ENCODE data around the gene KLK2. TPM values are rescaled to one million over a fixed set of nuclear protein-coding genes. Genes with fewer than 3 reads are reported as not detected.

The KLK2 gene
- total and polyA plus RNA-seq, 2 of the 4 experiments (the other 2 are of a cell fraction), result not detected

GRCh38 chr19:50854636-50855410, 18.4 kb upstream of the KLK2 start, which contains the start of gene KLK3:
TSS of gene KLK3 (plus strand) at chr19:50854915. CDS start at chr19:50854956, 41 bp downstream.
- Histone ChIP-seq H2AFZ (replicated peaks; ENCODE audit: low read length, poor library complexity) (no peak within 1 kb of the TSS), H3K79me1 (ENCODE audit: low read depth in 1 of 2, low read length in 2 of 2) (no peaks in the 10 kb centered on the region), H3K9me1 (ENCODE audit: insufficient read depth, low read length) (no peaks in the 10 kb centered on the region), H4K91ac (ENCODE audit: insufficient read depth, low read depth, low read length) (no peak within 1 kb of the TSS), H3K9ac (ENCODE audit: low read depth, low read length) (no peak within 1 kb of the TSS), H2BK5ac (ENCODE audit: low read depth, low read length, poor library complexity, severe bottlenecking) (no peak within 1 kb of the TSS), H2BK120ac (ENCODE audit: low read depth, low read length) (no peak within 1 kb of the TSS), H2AK9ac (replicated peaks; ENCODE audit: low read depth, low read length, poor library complexity) (peak within 1 kb of the TSS; percentile 55), H3K4ac (ENCODE audit: low read depth, low read length) (no peak within 1 kb of the TSS), H3K56ac (ENCODE audit: extremely low read depth, insufficient read depth, low read length) (no peak within 1 kb of the TSS), H3K4me3 (ENCODE audit: insufficient read depth, low read depth, low read length) (no peak within 1 kb of the TSS), H3K9me3 (ENCODE audit: control insufficient read depth, insufficient read depth, low read length) (no peaks in the 10 kb centered on the region), H3K36me3 (ENCODE audit: control insufficient read depth, insufficient read depth, low read length) (no peaks in the 10 kb centered on the region), H3K23ac (ENCODE audit: low read depth, low read length) (no peak within 1 kb of the TSS), H3K14ac (replicated peaks; ENCODE audit: low read depth, low read length) (no peak within 1 kb of the TSS), H3K27me3 (ENCODE audit: control insufficient read depth, insufficient read depth, low read length) (peaks cover 4% of the 10 kb centered on the region; the same call in 1 of the 2 replicates), H3K4me2 (ENCODE audit: low read depth, low read length) (no peak within 1 kb of the TSS), H3K18ac (ENCODE audit: low read depth, low read length) (no peak within 1 kb of the TSS), H4K5ac (ENCODE audit: low read depth, low read length) (no peak within 1 kb of the TSS), H4K20me1 (ENCODE audit: insufficient read depth, low read length) (no peaks in the 10 kb centered on the region), H3K27ac (ENCODE audit: insufficient read depth, low read length) (no peak within 1 kb of the TSS), H3K4me1 (ENCODE audit: control insufficient read depth, insufficient read depth, low read length) (no peaks in the 10 kb centered on the region), H2AK5ac (ENCODE audit: low read depth, low read length) (no peak within 1 kb of the TSS), H2BK15ac (ENCODE audit: low read depth, low read length) (no peak within 1 kb of the TSS), H2BK20ac (ENCODE audit: low read depth, low read length) (no peak within 1 kb of the TSS), H4K8ac (ENCODE audit: low read depth in 2 of 2, low read length in 2 of 2) (no peak within 1 kb of the TSS)
- dilution Hi-C loops (cut with HindIII; ENCODE audit: low sequenced_read_pairs, unreplicated experiment) (no loop called here), in situ Hi-C loops (cut with MboI; ENCODE audit: low sequenced_read_pairs) (no loop called here), intact Hi-C loops (cut with micrococcal nuclease) (no loop called here)
- ATAC-seq (ENCODE audit: low read depth) (no peak), DNase-seq (no peak)
- TF ChIP-seq RFX5 (IDR thresholded peaks at IDR 0.05; ENCODE audit: low read depth, low read length), result no peak
- no peak for TF ChIP-seq FOS (IDR thresholded peaks at IDR 0.05; ENCODE audit: low read depth, low read length)
- no peak for TF ChIP-seq CEBPB (IDR thresholded peaks at IDR 0.05; ENCODE audit: low read depth, low read length)
- no peak for TF ChIP-seq USF2 (IDR thresholded peaks at IDR 0.05; ENCODE audit: low read depth, low read length)
- TF ChIP-seq SMC3 (IDR thresholded peaks at IDR 0.05; ENCODE audit: low read depth, low read length), result no peak
- TF ChIP-seq MAZ (IDR thresholded peaks at IDR 0.05; ENCODE audit: borderline replicate concordance, low read depth, low read length), result no peak
- WGBS, 2 experiments (ENCODE audit: extremely low coverage in 2 of 2, insufficient read length in 1 of 2), result 0% methylated on average over 1 of the region's 9 CpGs; no CpG with 5 or more reads in 1 of the 2 experiments
- no TSS peak for BruUV-seq (replicated peaks)
- CTCF ChIA-PET, result no interaction called here
- POLR2A ChIA-PET (ENCODE audit: unreplicated experiment), result no interaction called here
